CD8-positive, alpha-beta memory T cell (primary cell): ENCODE data around the gene GGACT. TPM values are rescaled to one million over a fixed set of nuclear protein-coding genes. Genes with fewer than 3 reads are reported as not detected.
"Not testable (repeated sequence)": the region's sequence is repeated elsewhere in the genome, so short reads cannot be mapped to it uniquely, and the experiment has no call there.

ENCODE experiments used
- CTCF ChIA-PET: fragments of 350-600 bp; sonication (Branson Sonifier 250); formaldehyde crosslinking; loops from one replicate; lab custom pipeline; 2021; ENCODE audit warnings: antibody characterized with exemption; lab: Charles Lee
- POLR2A ChIA-PET: fragments of 350-600 bp; sonication (Branson Sonifier 250); formaldehyde crosslinking; loops from one replicate; lab custom pipeline; 2021; ENCODE audit warnings: antibody characterized with exemption; lab: Charles Lee
- DNase-seq, 5 donors: peaks; one replicate each; pipeline versions ENCODE4 v3.0.0 to v3.0.0-alpha.2; 2020 to 2022; ENCODE audit warnings: mixed read lengths in 1 of 5
- H3K27ac ChIP-seq: one replicate; pipeline ENCODE4 v1.7.0; 2013; ENCODE audit warnings: low read depth, mild to moderate bottlenecking, low read length, moderate library complexity
- H3K27me3 ChIP-seq: 2 replicates; pipeline ENCODE4 v1.7.0; 2013; ENCODE audit warnings: low read length, mild to moderate bottlenecking; ENCODE audit not compliant: insufficient read depth, poor library complexity, severe bottlenecking
- H3K36me3 ChIP-seq: 2 replicates; pipeline ENCODE4 v1.7.0; 2013; ENCODE audit warnings: mild to moderate bottlenecking, low read length, moderate library complexity; ENCODE audit not compliant: insufficient read depth
- H3K4me1 ChIP-seq: 2 replicates; pipeline ENCODE4 v1.7.0; 2013; ENCODE audit warnings: mild to moderate bottlenecking, low read length, moderate library complexity; ENCODE audit not compliant: insufficient read depth
- H3K4me3 ChIP-seq: 2 replicates; pipeline ENCODE4 v1.7.0; 2013; ENCODE audit warnings: mild to moderate bottlenecking, low read length
- H3K9me3 ChIP-seq: 2 replicates; pipeline ENCODE4 v1.7.0; 2013; ENCODE audit warnings: mild to moderate bottlenecking, low read length
- H3K27ac Mint-ChIP-seq, 8 donors: one replicate each; pipeline ENCODE4 v1.8.0; 2020 to 2021; ENCODE audit warnings: mixed read lengths in 8 of 8, mild to moderate bottlenecking in 6 of 8, inconsistent platforms in 3 of 8, moderate library complexity in 3 of 8
- H3K27me3 Mint-ChIP-seq, 2 donors: one replicate each; pipeline ENCODE4 v1.8.0; 2020 to 2021; ENCODE audit warnings: mixed read lengths in 2 of 2, mild to moderate bottlenecking in 1 of 2, moderate library complexity in 1 of 2
- H3K36me3 Mint-ChIP-seq, 3 donors: one replicate each; pipeline ENCODE4 v1.8.0; 2020 to 2021; ENCODE audit warnings: mixed read lengths in 3 of 3, inconsistent platforms in 1 of 3, mild to moderate bottlenecking in 1 of 3
- H3K4me1 Mint-ChIP-seq, 3 donors: one replicate each; pipeline ENCODE4 v1.8.0; 2020 to 2021; ENCODE audit warnings: mixed read lengths in 3 of 3, inconsistent platforms in 1 of 3, mild to moderate bottlenecking in 1 of 3
- H3K4me3 Mint-ChIP-seq, 7 donors: one replicate each; pipeline ENCODE4 v1.8.0; 2020 to 2021; ENCODE audit warnings: mixed read lengths in 7 of 7, mild to moderate bottlenecking in 6 of 7, moderate library complexity in 4 of 7, inconsistent platforms in 2 of 7
- H3K9me3 Mint-ChIP-seq, 5 donors: one replicate each; pipeline ENCODE4 v1.8.0; 2020 to 2022; ENCODE audit warnings: mixed read lengths in 5 of 5, mild to moderate bottlenecking in 3 of 5, moderate library complexity in 2 of 5, inconsistent platforms in 1 of 5
- polyA plus RNA-seq: library from polyadenylated mRNA; unstranded; fragments of 300-500 nt; fragmentation: Illumina TruSeq; gene quantifications from one replicate; pipeline ENCODE4 v1.2.3, GENCODE V29; 2021
- total RNA-seq, 2 experiments: library from RNA; stranded (reverse); gene quantifications; one replicate each; pipeline ENCODE4 v1.2.3, GENCODE V29; 2021

GGACT gene
- total and polyA plus RNA-seq, 3 experiments from 2014 or later, result 4.9 to 9.2 (median 5.7) TPM

- Mint-ChIP-seq H3K4me3 (no peak overlapping the region), H3K9me3 (no peaks in the 10 kb centered on the region), H3K4me1 (peaks cover 24 to 38% (median 31%) of the 10 kb centered on the region in 3 donors), H3K27me3 (no peaks in the 10 kb centered on the region), H3K36me3 (peaks cover 12 to 45% (median 21%) of the 10 kb centered on the region in 3 donors), H3K27ac (no peak overlapping the region)
- POLR2A ChIA-PET, result no interaction called here
- no peak for DNase-seq
- no peak overlapping the region for H3K27ac ChIP-seq
- no peaks in the 10 kb centered on the region for H3K36me3 ChIP-seq
- CTCF ChIA-PET, result interaction anchor here (0.8 kb wide), 1 partner anchor 9 kb away, joined by 4 read pairs; no protein-coding TSS in a partner anchor
- no peaks in the 10 kb centered on the region for H3K27me3 ChIP-seq
- no peak overlapping the region for H3K4me3 ChIP-seq
- H3K9me3 ChIP-seq, result no peaks in the 10 kb centered on the region
- peaks cover 40% of the 10 kb centered on the region for H3K4me1 ChIP-seq
Measured at GRCh38 chr13:100581030-100581429, 7.6 kb downstream of the GGACT start.

DNA sequence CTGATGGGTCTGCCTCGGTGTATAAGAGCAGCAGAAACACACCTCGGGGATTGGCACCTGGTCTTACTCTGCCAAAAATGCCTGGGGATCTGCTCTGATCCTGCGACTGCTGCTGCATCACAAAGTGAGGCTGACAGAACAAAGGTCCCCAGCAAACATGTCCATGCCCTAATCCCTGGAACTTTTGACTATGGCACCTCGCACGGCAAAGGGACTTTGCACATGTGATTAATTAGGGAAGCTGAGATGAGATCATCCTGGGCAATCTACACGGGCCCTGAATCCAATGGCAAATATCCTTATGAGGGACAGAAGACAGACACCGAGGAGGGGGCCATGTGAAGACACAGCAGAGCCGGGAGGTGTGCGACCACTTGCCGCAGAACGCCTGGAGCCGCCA is 8.5 kb downstream of the GGACT start:
- POLR2A ChIA-PET, result no interaction called here
- H3K4me3 ChIP-seq, result no peak overlapping the region
- no peak overlapping the region for H3K27ac ChIP-seq
- no peaks in the 10 kb centered on the region for H3K9me3 ChIP-seq
- peaks cover 34% of the 10 kb centered on the region for H3K4me1 ChIP-seq
- no peak for DNase-seq
- H3K4me3 Mint-ChIP-seq, result no peak overlapping the region
- H3K36me3 Mint-ChIP-seq, result peaks cover 12 to 46% (median 22%) of the 10 kb centered on the region in 3 donors
- no peaks in the 10 kb centered on the region for H3K9me3 Mint-ChIP-seq
- no peaks in the 10 kb centered on the region for H3K36me3 ChIP-seq
- CTCF ChIA-PET, result interaction anchor here (1.6 kb wide), 1 partner anchor 8 kb away, joined by 4 read pairs; no protein-coding TSS in a partner anchor
- peaks cover 22 to 35% (median 27%) of the 10 kb centered on the region in 3 donors for H3K4me1 Mint-ChIP-seq
- no peaks in the 10 kb centered on the region for H3K27me3 ChIP-seq
- H3K27me3 Mint-ChIP-seq, result no peaks in the 10 kb centered on the region
- no peak overlapping the region for H3K27ac Mint-ChIP-seq

DNA sequence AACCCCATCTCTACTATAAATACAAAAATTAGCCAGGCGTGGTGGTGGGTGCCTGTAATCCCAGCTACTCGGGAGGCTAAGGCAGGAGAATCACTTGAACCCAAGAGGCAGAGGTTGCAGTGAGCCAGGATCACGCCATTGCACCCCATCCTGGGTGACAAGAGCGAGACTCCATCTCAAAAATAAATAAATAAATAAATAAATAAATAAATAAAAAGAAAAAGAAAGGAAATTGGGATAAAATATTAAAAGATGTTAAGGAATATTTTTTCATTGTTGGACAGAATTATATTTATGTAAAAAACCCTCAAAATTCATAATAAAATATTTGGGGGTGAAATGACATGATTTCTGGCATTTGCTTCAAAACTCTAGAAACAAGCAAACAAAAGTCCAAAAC is 11.3 kb downstream of the GGACT start:
- H3K36me3 ChIP-seq, H3K27ac ChIP-seq, POLR2A ChIA-PET, H3K4me3 ChIP-seq, H3K4me3 Mint-ChIP-seq, H3K27ac Mint-ChIP-seq, H3K9me3 Mint-ChIP-seq, H3K9me3 ChIP-seq, H3K27me3 ChIP-seq, CTCF ChIA-PET, DNase-seq, H3K27me3 Mint-ChIP-seq: not testable (repeated sequence)
- peaks cover 28% of the 10 kb centered on the region for H3K4me1 ChIP-seq
- H3K36me3 Mint-ChIP-seq, result peaks cover 12 to 42% (median 19%) of the 10 kb centered on the region in 3 donors
- H3K4me1 Mint-ChIP-seq, result peaks cover 21 to 31% (median 29%) of the 10 kb centered on the region in 3 donors

DNA sequence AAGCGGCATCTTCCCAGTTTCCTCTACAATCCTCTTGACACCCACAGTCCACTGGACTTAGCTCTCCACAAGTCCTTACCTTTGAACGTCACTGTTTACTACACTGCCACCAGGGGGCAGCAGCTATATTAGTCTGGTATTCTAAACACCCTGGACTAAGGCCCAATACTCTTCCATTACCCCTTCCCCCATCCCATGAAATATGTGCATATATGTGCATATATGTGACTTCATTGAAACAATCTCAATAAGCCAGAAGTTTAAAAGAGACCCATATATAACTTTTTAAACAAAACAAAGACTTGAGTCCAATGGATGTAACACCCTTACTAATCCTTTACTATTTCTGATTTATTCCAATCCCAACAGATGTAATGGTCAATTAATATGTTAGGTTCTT is 15.5 kb downstream of the GGACT start:
- DNase-seq, result peak; percentile 53 to 77 (median 65)
- H3K27ac Mint-ChIP-seq, result no peak overlapping the region
- H3K4me1 ChIP-seq, result peaks cover 13% of the 10 kb centered on the region
- peaks cover 12 to 18% (median 16%) of the 10 kb centered on the region in 3 donors for H3K4me1 Mint-ChIP-seq
- no peaks in the 10 kb centered on the region for H3K36me3 ChIP-seq
- H3K27ac ChIP-seq, result no peak overlapping the region
- H3K27me3 ChIP-seq, result no peaks in the 10 kb centered on the region
- H3K9me3 ChIP-seq, result no peaks in the 10 kb centered on the region
- no peaks in the 10 kb centered on the region for H3K9me3 Mint-ChIP-seq
- H3K27me3 Mint-ChIP-seq, result no peaks in the 10 kb centered on the region
- H3K36me3 Mint-ChIP-seq, result peaks cover 6 to 13% (median 7%) of the 10 kb centered on the region in 3 donors
- CTCF ChIA-PET, result interaction anchor here (0.6 to 3.9 kb wide), 17 partner anchors 8 to 915 kb away, joined by 3 to 47 read pairs (median 4); partner anchors contain the start of genes GGACT and TMTC4
- H3K4me3 ChIP-seq, result no peak overlapping the region
- POLR2A ChIA-PET, result interaction anchor here (0.8 kb wide), 1 partner anchor 15 kb away, joined by 5 read pairs; no protein-coding TSS in a partner anchor
- H3K4me3 Mint-ChIP-seq, result no peak overlapping the region

- peaks cover 0 to 10% (median 7%) of the 10 kb centered on the region in 3 donors for H3K4me1 Mint-ChIP-seq
- H3K27ac Mint-ChIP-seq, result peak overlapping the region in 1 of 8 donors; percentile 95
- Histone ChIP-seq H3K27ac (no peak overlapping the region), H3K36me3 (no peaks in the 10 kb centered on the region), H3K27me3 (no peaks in the 10 kb centered on the region), H3K4me1 (no peaks in the 10 kb centered on the region), H3K9me3 (no peaks in the 10 kb centered on the region), H3K4me3 (no peak overlapping the region)
- ChIA-PET POLR2A (no interaction called here), CTCF (no interaction called here)
- no peak overlapping the region for H3K4me3 Mint-ChIP-seq
- peaks cover 11 to 16% (median 12%) of the 10 kb centered on the region in 3 donors for H3K36me3 Mint-ChIP-seq
- H3K9me3 Mint-ChIP-seq, result peaks cover 0 to 2% (median 0%) of the 10 kb centered on the region in 5 donors
- H3K27me3 Mint-ChIP-seq, result no peaks in the 10 kb centered on the region
- no peak for DNase-seq
Measured at GRCh38 chr13:100566543-100566942, 22.0 kb downstream of the GGACT start.

- Mint-ChIP-seq H3K27ac (peak overlapping the region in 1 of 8 donors; percentile 80), H3K4me3 (no peak overlapping the region), H3K27me3 (no peaks in the 10 kb centered on the region), H3K4me1 (peaks cover 0 to 10% (median 7%) of the 10 kb centered on the region in 3 donors), H3K9me3 (peaks cover 0 to 2% (median 0%) of the 10 kb centered on the region in 5 donors), H3K36me3 (peaks cover 9 to 16% (median 12%) of the 10 kb centered on the region in 3 donors)
- peak in 1 of 5 donors; percentile 13 for DNase-seq
- no peak overlapping the region for H3K4me3 ChIP-seq
- no peaks in the 10 kb centered on the region for H3K4me1 ChIP-seq
- ChIA-PET CTCF (no interaction called here), POLR2A (no interaction called here)
- H3K36me3 ChIP-seq, result no peaks in the 10 kb centered on the region
- no peak overlapping the region for H3K27ac ChIP-seq
- no peaks in the 10 kb centered on the region for H3K9me3 ChIP-seq
- H3K27me3 ChIP-seq, result no peaks in the 10 kb centered on the region
Measured at GRCh38 chr13:100565286-100565685, 23.3 kb downstream of the GGACT start.

DNA sequence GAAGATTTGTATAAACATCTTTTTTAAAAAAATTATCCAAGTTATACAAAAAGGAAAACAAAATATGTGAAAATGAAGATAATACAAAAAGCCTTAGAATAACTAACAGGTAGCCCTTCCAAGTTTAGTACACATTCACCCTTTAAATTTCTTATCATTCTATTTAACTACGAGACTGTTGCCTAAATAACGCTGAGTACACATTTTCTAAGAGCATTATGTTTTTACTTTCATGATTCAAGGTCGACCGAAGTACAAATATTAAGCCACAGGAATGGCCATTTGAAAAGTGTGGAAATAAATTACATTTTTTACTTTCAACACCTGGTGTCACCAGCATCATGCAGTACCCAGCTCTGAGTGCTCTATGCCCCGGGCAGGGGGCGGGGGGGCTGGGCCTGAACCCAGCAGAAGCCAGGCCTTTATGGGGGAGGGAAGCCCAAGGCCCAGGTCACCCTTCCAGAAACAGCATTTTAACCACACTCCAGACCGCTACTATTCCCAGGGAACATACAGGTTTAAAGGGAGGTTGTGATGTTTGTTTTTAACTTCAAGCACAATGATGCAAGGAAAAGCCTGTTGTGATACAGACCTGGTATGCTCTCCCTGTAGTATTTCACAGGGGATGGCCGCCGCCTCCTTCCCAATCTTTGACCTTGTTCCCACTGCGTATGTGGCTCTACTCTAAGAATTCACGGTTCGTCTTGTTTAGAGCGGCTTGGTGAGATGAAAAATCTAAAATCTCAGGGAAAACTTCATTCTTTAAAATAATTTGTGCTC is 24.0 kb downstream of the GGACT start:
- Mint-ChIP-seq H3K9me3 (peaks cover 0 to 2% (median 0%) of the 10 kb centered on the region in 5 donors), H3K4me1 (peaks cover 0 to 10% (median 8%) of the 10 kb centered on the region in 3 donors), H3K4me3 (no peak overlapping the region), H3K27me3 (no peaks in the 10 kb centered on the region), H3K27ac (peak overlapping the region in 1 of 8 donors; percentile 80), H3K36me3 (peaks cover 9 to 18% (median 12%) of the 10 kb centered on the region in 3 donors)
- H3K27me3 ChIP-seq, result no peaks in the 10 kb centered on the region
- H3K9me3 ChIP-seq, result no peaks in the 10 kb centered on the region
- no peak overlapping the region for H3K4me3 ChIP-seq
- ChIA-PET POLR2A (no interaction called here), CTCF (interaction anchor here (0.9 kb wide), 1 partner anchor 8 kb away, joined by 3 read pairs; no protein-coding TSS in a partner anchor)
- DNase-seq, result no peak
- no peaks in the 10 kb centered on the region for H3K4me1 ChIP-seq
- H3K36me3 ChIP-seq, result no peaks in the 10 kb centered on the region
- H3K27ac ChIP-seq, result no peak overlapping the region

DNA sequence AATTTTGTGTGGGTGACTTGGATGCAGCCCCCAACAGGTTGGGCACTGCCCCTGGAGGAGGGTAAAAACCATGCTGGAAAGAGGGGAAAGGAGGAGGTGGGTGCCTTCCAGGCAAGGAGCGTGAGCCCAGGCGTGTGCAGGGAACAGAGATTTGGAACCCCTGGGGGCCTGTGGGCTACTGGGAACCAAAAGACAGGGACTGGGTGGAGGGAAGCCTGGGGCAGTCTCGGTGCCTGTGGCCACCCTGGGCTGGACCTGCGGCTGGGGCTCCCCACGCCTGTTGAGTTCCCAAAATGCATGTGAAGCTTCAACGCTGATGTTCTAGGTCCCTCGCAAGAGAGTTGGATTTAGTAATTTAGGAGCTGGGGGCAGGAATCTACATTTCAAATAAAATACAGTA is 24.8 kb downstream of the GGACT start:
- POLR2A ChIA-PET, result no interaction called here
- H3K4me1 ChIP-seq, result no peaks in the 10 kb centered on the region
- no peaks in the 10 kb centered on the region for H3K27me3 ChIP-seq
- no peak overlapping the region for H3K27ac ChIP-seq
- no peak overlapping the region for H3K4me3 Mint-ChIP-seq
- H3K9me3 ChIP-seq, result no peaks in the 10 kb centered on the region
- peaks cover 9 to 16% (median 12%) of the 10 kb centered on the region in 3 donors for H3K36me3 Mint-ChIP-seq
- H3K4me3 ChIP-seq, result no peak overlapping the region
- CTCF ChIA-PET, result no interaction called here
- H3K9me3 Mint-ChIP-seq, result peaks cover 0 to 2% (median 0%) of the 10 kb centered on the region in 5 donors
- peak overlapping the region in 1 of 8 donors; percentile 90 for H3K27ac Mint-ChIP-seq
- H3K27me3 Mint-ChIP-seq, result no peaks in the 10 kb centered on the region
- H3K36me3 ChIP-seq, result no peaks in the 10 kb centered on the region
- no peak for DNase-seq
- H3K4me1 Mint-ChIP-seq, result peaks cover under 1 to 10% (median 8%) of the 10 kb centered on the region in 3 donors
